Lower leg skin (tissue), 4 donors: Measurements from ENCODE around the gene BLOC1S6. TPM values are rescaled to one million over a fixed set of nuclear protein-coding genes. Genes with fewer than 3 reads are reported as not detected.

ENCODE experiments used
- DNase-seq, 2 donors: peaks; one replicate each; pipeline ENCODE4 v3.0.0-alpha.2; 2019; ENCODE audit warnings: low spot score in 2 of 2
- H3K4me3 ChIP-seq: fragments of 200-600 bp; sonication (generic); 2 replicates; pipeline ENCODE4 v1.5.1; 2017; ENCODE audit warnings: mild to moderate bottlenecking, low read depth; ENCODE audit not compliant: poor library complexity, severe bottlenecking
- CTCF ChIP-seq, 3 donors: fragments of 450-650 bp; IDR thresholded peaks; one replicate each; pipeline ENCODE4 v1.5.1; 2016; ENCODE audit warnings: antibody characterized with exemption in 3 of 3, mild to moderate bottlenecking in 3 of 3, moderate library complexity in 2 of 3
- POLR2A ChIP-seq, 2 donors: fragments of 450-650 bp; IDR thresholded peaks; one replicate each; pipeline ENCODE4 v1.6.1; 2016 to 2017; ENCODE audit warnings: antibody characterized with exemption in 2 of 2, mild to moderate bottlenecking in 1 of 2, moderate library complexity in 1 of 2
- whole genome bisulfite sequencing, 2 donors: methylation state at CpG; one replicate each; pipeline ENCODE4 v1.1.5; 2018; 5-methylcytosine and 5-hydroxymethylcytosine counted together
- intact Hi-C: fragments of 100-400 bp; cut with DNase I; formaldehyde crosslinking; loops from one replicate; pipeline ENCODE4 v1.15.0; 2023; ENCODE audit warnings: low total_unique reads
- total RNA-seq, 4 donors: library from RNA; depleted of rRNA; stranded (reverse); fragments of >200 nt; gene quantifications; one replicate each; pipeline ENCODE4 v1.1.0, GENCODE V29; 2016

BLOC1S6 gene
- total RNA-seq, 4 donors from 2014 or later, result 24.5 to 32.0 (median 27.0) TPM

- 34 to 35% methylated on average over 17 of the region's 17 CpGs for WGBS, 2 donors
- no peak for TF ChIP-seq CTCF (IDR thresholded peaks at IDR 0.05)
- no peak for TF ChIP-seq POLR2A (IDR thresholded peaks at IDR 0.05)
- H3K4me3 ChIP-seq, result peak overlapping the region; percentile 54
- intact Hi-C loops, result no loop called here
- DNase-seq, result peak in 1 of 2 donors; percentile 74
These were observed 48.6 kb downstream of the BLOC1S6 start for GRCh38 chr15:45635763-45636292.

GRCh38 chr15:45637141-45637540 lies 50.0 kb downstream of the BLOC1S6 start:
- no peak overlapping the region for H3K4me3 ChIP-seq
- intact Hi-C loops, result no loop called here
- TF ChIP-seq POLR2A (IDR thresholded peaks at IDR 0.05) (no peak), CTCF (IDR thresholded peaks at IDR 0.05) (no peak)
- 52 to 58% methylated on average over 1 of the region's 1 CpG for WGBS, 2 donors
- peak in 1 of 2 donors; percentile 29 for DNase-seq

GRCh38 chr15:45637552-45638033 lies 50.4 kb downstream of the BLOC1S6 start:
- peak; percentile 67 to 89 for DNase-seq
- intact Hi-C loops, result no loop called here
- WGBS, 2 donors, result 1 to 2% methylated on average over 6 of the region's 6 CpGs
- H3K4me3 ChIP-seq, result no peak overlapping the region
- TF ChIP-seq POLR2A (IDR thresholded peaks at IDR 0.05) (no peak), CTCF (IDR thresholded peaks at IDR 0.05) (no peak)

GRCh38 chr15:45640616-45641015 lies 53.4 kb downstream of the BLOC1S6 start:
- DNase-seq, result peak in 1 of 2 donors; percentile 10
- TF ChIP-seq CTCF (IDR thresholded peaks at IDR 0.05), result no peak
- TF ChIP-seq POLR2A (IDR thresholded peaks at IDR 0.05), result no peak
- intact Hi-C loops, result no loop called here
- WGBS, 2 donors, result 18 to 20% methylated on average over 2 of the region's 2 CpGs
- no peak overlapping the region for H3K4me3 ChIP-seq

- DNase-seq, result peak; percentile 66 to 85
- no peak overlapping the region for H3K4me3 ChIP-seq
- 4 to 15% methylated on average over 1 of the region's 1 CpG for WGBS, 2 donors
- intact Hi-C loops, result no loop called here
- TF ChIP-seq CTCF (IDR thresholded peaks at IDR 0.05) (no peak), POLR2A (IDR thresholded peaks at IDR 0.05) (no peak)
These were observed 54.2 kb downstream of the BLOC1S6 start for GRCh38 chr15:45641374-45641781.
